HFF-Myc (cell line): ENCODE results near the gene LMOD3.

Experiments
- DNase-seq: peaks from one replicate; pipeline ENCODE4 v3.0.0-alpha.2; 2011; ENCODE audit warnings: low read depth; ENCODE audit errors: extremely low read depth
- H3K4me3 ChIP-seq: replicated peaks from 2 replicates; pipeline ENCODE4 v1.5.1; 2011; ENCODE audit warnings: low read depth, mild to moderate bottlenecking, control low read depth, low read length
- CTCF ChIP-seq: IDR thresholded peaks from 2 replicates; pipeline ENCODE4 v1.5.1; 2012; ENCODE audit warnings: mild to moderate bottlenecking, low read depth, low read length, control low read depth; ENCODE audit errors: missing control alignments

Gene LMOD3

DNA sequence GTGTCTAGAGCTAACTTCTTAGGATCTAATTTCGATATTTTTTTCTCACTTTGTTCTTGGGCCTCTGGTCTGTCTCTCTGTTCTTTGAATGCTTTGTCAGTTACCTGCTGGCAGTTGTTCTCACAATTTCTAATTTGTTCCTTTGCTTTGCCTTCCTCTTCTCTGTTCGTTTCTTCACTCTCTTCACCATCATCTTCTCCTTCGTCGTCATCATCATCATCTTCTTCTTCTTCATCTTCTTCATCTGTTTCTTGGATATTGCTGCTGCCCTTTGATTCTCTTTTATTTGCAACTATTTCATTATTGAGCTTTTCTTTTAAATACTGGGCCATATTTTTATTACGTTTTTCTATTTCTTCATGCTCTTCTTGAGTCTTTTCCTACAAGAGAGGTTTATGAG lies 2.7 kb downstream of the LMOD3 start:
- no peak for TF ChIP-seq CTCF

DNA sequence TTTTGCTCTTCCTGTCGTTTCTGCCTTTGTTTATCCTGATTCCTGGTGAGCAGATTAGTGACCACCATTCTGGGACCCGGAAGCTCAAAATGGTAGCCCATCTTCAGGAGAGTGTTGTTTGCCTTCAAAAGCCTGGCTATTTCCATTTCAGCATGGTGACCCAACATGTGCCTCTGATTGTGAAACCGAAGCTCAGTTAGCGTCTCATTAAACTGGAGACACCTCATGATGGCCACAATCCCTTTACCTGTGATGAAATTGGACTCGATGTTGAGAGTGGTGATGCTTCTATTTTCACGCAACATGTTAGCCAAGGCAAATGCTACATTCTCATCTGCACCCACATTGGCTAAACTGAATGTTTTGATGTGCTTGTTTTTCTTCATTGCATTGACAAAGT lies 3.3 kb downstream of the LMOD3 start:
- no peak for DNase-seq
- TF ChIP-seq CTCF = no peak
- H3K4me3 ChIP-seq = no peak overlapping the region

More for the DNA sequence above, 2.7 kb downstream of the LMOD3 start:
- no peak overlapping the region for H3K4me3 ChIP-seq
- DNase-seq = no peak

DNA sequence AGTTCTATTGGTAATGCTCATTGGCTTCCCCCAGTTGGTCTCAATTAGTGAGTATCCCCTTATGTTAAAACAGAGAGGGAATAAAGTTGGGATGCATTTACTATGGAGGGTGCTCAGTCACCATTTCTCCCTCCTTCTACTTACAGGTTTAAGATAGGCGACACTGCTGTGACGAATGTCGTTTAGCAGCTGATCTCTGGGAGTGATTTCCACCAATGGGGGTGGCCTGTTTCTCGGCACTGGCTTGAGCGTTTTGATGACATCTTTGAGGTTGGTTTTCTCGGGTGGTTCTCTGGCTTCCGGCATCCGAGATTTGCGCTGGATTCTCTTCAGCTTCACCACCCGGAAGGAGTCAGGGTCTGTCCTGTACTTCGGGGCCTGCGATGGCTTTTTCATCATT lies 3.8 kb downstream of the LMOD3 start:
- no peak for DNase-seq
- no peak overlapping the region for H3K4me3 ChIP-seq
- TF ChIP-seq CTCF = no peak

DNA sequence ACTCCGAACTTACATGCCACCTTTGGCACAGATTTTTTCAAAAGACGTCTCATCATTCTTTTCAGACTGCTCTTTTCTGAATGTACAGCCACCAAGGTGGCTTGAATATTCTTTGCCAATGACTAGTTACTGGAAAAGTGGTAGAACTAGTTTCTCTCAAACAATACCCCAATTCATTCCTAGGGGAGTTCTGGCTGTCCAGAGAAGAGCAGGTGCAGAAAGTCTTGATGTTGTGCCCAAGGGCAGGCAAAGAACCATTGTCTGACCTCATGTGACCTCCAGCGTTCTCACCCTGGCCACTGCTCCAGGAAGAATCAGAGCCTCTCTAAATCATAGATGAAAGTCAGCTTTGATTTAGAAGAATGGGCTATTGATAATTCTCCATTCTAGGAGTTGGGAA lies 5.5 kb downstream of the LMOD3 start:
- no peak for TF ChIP-seq CTCF
- no peak for DNase-seq
- H3K4me3 ChIP-seq = no peak overlapping the region

GRCh38 chr3:69116162-69116561 lies 6.2 kb downstream of the LMOD3 start:
- TF ChIP-seq CTCF = no peak
- DNase-seq = no peak
- H3K4me3 ChIP-seq = no peak overlapping the region

- TF ChIP-seq CTCF = no peak
- no peak overlapping the region for H3K4me3 ChIP-seq
- DNase-seq = no peak
Measured at GRCh38 chr3:69115731-69116130, 6.7 kb downstream of the LMOD3 start.

DNA sequence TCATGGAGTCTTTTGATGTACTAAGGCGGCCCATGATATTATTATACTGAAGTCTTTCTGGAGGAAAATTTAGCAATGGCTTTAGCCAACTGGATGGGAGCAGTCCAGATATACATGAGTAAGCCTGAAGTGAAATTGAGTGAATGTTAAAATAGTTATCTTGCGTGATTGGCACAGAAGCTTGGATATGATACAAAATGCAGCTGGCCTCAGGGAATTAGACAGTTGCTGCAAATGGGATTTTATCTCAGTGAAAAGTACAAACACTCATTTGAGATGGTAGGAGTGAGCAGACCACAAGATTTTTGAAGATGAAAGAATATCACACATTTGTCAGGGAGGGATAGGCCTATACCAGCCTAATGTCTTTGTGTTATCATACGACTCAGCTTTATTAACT lies 8.9 kb downstream of the LMOD3 start:
- DNase-seq = no peak
- TF ChIP-seq CTCF = no peak
- H3K4me3 ChIP-seq = no peak overlapping the region
